T1000 (cell line): Measurements from ENCODE around the gene CSH2.

Experiments used
- DNase-seq: peaks from one replicate; lab custom pipeline; 2025; ENCODE audit warnings: mixed read lengths; lab: John Stamatoyannopoulos, UW

CSH2 gene

DNA sequence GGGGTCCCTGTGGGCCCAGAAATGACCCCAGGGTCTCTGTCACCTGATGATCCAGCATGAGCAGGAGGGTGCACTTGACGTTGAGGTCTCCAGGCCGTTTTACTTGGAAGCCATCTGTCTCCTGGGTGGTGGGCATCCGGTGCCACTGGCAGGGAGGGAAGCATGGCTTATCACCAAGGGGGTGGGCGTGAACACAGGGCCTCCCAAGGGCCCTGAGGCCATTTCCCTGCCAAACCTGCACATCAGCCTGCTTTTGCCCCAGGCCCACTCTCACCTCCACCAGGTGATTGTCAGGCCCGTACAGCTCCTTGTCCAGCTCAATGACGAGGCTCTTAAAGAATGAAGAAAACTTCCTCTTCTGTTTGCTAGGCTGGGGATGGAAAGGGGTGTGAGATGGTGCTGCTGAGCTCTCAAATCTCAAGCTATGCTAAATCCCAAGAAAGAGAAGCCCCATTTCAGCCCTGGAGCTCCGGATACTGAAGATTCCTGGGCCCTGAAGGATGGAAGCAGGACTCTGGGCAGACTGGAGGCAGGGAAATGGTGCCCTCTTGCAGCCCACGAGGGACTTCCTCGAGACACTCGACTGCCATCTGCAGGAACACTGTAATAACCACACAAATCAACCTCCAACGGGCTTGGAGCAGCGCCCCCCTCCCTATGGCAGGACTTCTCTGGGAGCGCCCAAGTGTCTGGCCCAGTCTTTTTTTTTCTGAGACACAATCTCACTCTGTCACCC is 38.9 kb downstream of the CSH2 start:
- peak; percentile 63 for DNase-seq

DNA sequence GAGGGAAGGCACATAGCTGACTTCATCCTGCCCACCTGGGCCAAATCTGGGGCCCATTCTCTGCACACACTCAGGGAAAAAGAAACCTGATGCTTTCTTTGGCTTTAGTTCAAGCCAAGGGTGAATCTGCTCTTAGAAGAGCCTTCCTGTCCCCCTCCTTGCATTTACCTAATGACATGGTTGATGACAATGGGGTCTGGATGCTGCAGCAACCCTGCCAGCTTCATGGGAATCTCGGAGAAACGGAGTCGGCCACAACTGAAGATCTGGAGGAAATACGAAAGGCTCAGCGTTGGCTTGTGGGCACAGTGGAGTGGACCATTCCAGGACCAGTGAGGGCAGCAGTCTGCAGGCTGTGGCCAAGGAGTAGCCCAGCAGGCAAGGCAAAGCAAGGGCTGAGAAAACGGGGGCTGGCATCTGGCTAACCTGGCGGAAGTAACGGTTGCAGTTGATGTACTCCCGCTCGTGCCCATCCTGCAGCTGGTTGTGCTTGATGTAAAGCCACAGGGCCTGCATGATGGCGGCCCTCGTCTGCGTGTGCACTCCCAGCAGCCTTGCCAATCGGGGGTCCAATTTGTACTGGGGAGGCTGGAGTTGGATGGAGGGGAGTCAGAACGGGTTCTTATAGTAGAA is 39.6 kb downstream of the CSH2 start:
- DNase-seq, result no peak

DNA sequence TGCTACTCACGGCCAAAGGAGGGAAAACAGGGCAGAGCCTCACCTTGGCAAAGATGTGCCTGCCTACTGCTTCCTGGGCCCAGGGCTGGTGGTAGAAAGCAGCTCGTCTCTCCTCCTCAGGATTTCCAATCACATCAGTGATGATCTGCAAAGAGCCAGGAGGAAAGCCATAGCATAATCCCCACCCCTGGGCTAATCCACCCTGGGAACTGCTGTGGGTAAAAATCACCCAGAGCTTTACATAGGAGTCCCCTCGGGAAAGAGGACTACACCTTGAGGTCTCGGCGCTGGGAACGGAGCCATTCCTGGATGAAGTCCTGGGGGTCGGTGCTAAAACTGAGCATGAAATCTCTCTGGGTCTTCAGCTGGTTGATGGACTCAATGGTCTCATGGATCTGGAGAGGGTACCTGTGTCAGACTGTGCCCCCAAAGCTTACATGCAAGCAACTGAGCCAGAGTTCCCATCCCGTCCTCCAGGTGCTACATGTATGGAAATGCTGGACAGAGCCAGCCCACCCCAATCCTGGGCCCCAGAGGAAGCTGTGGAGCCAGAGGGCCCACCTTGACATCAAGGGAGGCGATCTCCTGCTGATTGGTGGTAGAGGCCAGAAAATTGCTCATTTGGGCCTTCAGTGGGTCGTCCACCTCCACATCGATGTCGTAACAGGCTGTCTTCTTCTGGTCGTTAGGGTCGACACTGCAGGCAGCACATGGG is 40.3 kb downstream of the CSH2 start:
- DNase-seq, result no peak

DNA sequence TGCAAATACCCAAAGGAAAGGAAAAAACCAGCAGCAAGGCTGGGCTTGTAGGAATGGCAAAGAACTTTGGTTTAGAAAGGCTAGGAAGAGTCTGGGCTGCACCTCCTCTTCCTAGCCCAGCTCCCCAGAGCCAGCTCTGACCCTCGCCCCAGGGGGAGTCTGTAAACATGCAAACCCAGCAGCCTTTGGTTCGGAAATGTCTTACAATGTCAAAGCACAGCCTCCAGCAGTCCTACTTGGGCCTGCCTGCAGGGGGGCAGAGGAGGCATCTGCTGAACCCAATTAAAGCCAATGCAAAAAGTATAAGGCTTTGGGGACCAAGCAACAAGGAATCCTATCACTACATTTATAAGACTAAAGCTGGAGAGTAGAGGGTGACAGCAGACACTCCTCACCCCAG is 41.0 kb downstream of the CSH2 start:
- no peak for DNase-seq

DNA sequence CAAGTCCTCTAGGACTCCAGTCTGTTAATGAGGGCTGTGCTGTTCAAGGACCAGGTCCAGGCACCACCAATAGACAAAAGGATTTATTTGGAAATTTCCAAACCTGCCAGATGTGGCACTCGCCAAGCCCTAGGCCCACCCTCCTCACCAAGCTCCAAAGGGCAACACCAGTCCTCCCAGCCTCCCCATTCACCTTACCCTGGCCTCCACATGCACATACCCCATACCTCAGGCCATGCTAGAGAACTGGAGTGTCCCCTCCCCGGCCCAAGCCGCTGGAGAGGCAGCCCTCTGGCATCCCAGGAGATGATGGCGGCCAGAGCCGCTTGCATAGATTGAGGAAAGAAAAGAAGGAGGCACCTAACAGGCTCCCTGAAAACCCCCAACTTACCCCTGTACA is 41.5 kb downstream of the CSH2 start:
- no peak for DNase-seq

DNA sequence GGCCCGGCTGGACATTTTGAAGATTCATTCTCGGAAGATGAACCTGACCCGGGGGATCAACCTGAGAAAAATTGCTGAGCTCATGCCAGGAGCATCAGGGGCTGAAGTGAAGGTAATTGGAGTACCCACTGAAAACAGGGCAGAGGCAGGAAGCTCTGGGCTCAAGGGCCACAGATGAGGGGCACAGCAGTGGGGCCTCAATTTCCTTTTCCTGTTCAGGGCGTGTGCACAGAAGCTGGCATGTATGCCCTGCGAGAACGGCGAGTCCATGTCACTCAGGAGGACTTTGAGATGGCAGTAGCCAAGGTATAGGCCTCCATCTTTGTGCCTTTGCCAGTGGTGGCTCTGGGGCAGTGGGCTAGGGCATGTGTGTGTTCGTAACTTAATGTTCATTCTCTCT is 42.0 kb downstream of the CSH2 start:
- no peak for DNase-seq

DNA sequence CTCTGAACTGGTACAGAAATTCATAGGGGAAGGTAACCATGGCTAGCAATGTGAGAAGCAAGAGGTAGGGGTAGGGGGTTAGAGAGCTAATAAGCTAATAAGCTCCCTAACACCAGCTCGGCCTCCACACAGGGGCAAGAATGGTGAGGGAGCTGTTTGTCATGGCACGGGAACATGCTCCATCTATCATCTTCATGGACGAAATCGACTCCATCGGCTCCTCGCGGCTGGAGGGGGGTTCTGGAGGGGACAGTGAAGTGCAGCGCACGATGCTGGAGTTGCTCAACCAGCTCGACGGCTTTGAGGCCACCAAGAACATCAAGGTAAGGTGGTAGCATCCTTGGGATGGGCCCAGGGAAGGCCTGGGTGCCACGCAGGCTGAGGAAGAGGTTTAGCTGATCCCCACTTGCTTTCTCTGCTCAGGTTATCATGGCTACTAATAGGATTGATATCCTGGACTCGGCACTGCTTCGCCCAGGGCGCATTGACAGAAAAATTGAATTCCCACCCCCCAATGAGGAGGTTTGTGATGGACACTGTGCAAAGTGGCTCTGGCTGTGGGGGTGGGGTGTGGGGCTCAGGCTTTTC is 42.5 kb downstream of the CSH2 start:
- DNase-seq, result no peak

DNA sequence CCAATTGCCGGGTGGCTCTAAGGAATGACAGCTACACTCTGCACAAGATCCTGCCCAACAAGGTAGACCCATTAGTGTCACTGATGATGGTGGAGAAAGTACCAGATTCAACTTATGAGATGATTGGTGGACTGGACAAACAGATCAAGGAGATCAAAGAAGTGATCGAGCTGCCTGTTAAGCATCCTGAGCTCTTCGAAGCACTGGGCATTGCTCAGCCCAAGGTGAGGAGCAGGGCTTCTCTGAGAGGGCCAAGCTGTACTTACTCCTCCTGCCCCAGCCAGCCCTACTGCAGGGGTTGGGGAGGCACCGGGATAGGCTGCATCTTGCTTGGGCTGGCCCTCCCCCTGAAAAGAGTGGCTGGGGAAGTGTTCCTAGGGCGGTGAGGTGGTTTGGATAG is 43.2 kb downstream of the CSH2 start:
- no peak for DNase-seq

DNA sequence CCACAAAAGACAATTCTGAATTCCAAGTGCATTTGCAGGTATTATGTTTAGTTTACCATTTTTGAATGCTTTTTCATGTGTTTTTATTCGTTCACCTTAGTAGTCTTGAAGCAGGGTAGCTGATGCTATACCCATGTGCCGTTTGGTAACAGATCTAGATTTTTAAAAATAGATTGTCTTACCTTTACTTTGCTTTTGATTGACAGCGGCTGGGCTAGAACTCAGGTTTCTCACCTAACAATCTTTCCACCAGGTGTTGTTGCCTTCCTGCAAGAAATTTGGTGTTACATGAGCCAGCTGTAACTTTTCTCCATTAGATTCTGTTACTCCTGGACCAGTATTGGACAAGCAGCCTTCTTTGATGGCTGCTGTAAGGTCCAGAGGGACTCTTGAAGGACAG is 44.5 kb downstream of the CSH2 start:
- no peak for DNase-seq

DNA sequence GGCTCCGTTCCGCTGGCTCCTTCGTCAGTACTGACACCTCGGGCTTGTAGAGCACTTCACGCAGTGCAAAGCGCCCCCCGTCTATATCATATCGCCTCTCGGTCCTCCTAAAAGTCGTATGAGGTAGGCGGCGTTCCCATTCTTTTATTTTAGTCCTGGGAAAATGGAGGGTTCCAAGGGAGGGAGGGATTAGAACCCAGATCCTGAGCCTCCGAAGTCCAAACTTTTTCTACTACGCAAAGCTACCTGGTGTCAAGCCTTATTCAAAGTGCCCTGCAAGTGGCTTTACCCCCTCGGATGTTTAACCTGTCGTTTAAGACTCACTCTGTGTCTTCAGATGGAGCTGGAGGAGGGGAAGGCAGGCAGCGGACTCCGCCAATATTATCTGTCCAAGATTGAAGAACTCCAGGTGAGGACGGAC is 45.7 kb downstream of the CSH2 start:
- no peak for DNase-seq

DNA sequence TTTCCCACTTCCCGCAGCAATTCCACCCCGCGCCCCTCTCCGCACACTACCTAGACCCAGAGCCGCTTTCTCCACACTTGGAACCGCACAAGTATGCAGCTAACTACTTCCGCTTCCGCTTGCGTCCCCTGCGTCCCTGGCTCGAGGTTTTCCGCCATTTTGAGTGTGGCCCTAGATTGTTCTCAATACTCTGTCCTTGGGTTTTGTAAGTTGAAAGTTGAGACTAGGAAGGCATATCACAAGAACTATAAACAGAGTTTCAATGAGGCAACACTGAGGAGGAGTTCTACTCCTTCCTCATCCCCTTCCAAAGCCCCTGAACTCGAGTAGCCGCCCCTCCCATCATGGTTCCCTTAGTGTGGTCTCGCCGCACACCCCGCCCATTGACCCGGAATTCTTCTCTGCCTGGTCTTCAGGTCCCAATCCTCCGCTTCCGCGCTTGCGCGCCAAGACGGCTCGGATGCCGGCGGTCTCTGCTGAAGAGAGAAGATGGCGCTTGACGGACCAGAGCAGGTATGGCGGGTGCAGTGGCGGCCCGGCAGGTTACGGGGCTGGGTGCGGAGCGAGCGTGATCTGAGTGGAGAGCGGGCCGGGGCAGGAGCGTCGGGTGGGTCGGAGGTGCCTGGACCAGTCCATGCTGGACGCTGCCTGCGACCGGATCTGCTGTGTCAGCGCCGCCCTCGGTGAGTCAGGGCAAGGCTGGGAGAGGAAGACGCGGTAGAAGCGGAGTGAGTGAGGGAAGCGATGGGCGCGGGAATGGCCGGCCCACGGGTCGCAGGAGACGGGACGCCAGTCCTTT is 46.3 kb downstream of the CSH2 start, which contains the start of the genes FTSJ3 and PSMC5:
TSS of gene FTSJ3 (minus strand) at position 662 of the 799 bp plus-strand sequence. CDS start 761 bp downstream, outside the sequence.
TSS of gene PSMC5 (plus strand) at position 430 of the 799 bp plus-strand sequence. CDS start at position 490, 60 bp downstream.
- peak; percentile 92 for DNase-seq

DNA sequence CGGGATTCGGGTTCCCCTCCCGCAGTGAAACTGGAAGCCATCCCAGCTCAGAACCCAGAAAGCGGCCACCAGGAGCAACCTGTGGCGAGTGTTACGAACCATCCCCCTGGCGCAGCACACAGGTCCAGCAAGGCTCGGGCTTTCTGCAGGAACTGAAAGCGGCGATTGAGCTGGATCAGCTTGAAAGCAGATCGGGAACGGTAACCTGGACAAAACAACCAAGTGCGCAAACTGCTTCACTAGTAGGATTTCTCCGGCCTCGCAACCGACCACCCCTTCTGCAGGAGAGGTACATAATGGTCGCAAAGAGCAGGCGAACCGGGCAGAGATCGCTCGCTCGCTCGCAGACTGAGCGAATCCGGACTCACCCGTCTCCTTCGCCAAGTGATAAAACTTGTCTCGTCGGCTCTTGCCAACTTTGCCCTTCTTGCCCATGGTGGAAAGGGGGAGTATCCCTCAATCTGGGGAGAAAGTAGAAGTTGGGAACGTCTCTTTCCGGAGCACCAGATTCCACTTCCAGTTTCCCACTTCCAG is 46.9 kb downstream of the CSH2 start:
- peak; percentile 21 for DNase-seq

DNA sequence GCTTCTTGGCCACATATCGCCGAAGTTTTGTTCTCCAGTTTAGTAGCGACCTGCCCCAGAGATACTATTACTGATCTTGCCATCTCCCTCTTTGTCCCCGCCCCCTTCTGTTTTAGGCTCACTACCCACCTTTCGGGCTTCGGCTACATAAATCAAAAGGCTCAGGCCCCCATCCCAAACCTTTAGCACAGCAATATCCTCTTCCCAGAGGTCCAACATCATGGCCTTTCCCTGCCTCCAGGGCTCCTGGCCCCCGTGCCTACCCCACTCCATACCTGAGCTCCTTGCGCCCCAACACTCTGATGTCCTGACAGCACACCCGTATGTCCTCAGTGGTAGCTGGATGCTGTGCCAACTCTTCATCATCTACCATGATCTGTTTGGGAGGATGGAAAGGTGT is 49.1 kb downstream of the CSH2 start:
- DNase-seq, result no peak

DNA sequence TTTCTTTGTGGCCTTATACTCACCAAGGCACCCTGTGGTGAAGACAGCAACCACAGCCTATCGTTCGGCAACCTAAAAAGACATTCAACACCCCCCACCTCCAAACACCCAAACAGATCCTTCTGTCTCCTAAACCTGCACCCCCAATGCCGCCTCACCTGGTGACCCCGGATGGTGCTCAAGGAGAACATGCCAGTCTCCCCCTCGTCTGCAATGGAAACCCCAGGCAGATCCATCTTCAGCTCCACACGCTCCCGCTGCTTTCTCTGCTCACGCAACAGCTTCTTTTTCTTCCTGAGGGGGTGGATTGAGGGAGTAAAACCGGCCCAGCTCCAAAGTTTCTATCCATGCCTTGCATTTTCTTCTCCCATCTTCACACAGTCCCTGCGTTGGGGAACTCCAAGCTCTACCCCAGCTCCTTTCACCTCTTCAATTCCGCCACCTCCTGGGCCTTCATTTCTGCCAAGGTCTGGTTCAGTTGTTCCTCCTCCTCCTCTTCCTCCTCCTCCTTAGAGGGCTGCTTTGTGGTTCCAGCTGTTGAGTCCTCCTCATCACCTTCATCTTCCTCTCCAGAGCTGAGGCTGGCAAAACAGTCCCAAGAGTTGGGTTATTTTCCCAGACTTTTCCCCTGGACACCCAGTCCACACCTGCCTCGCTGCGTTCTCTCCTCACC is 49.7 kb downstream of the CSH2 start:
- no peak for DNase-seq

DNA sequence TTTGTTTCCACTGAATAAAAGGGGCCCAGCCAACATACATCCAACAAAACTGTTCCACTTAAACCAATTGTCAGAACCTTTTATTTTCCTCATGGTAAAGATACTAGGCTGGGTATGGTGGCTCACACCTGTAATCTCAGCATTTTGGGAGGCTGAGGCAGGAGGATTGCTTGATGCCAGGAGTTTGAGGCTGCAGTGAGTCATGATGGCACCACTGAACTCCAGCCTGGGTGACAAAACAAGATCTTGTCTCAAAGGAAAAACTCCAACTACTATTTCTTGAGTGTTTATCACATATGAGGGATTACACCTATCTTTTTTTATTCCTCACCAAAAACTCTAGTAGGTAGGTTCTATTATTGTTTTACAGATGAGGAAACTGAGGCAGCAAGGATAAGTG is 50.9 kb downstream of the CSH2 start:
- no peak for DNase-seq
